Right forelimb (tissue), 1 donor: Measurements from ENCODE around the gene CAV2.

ENCODE experiments used
- DNase-seq: peaks from one replicate; pipeline ENCODE4 v3.0.0-alpha.2; 2018

CAV2 gene

DNA sequence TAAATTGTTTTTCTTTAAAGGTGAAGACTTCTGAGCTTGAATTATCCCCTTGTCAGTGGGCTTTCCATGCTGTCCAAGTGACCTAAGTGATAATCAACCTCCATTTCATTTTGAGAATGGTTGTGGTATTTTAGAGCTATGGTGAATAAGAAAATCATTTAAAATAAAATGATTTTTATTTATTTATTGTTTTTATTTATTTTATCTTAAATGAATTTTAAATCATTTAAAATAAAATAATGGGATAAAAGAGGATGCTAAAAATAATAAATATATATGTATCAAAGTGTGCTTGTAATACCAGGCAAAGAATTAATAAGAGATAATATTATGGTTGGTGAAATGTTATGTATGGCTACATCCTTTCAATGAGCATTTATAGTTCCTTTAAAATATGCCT lies 49.8 kb downstream of the CAV2 start:
- DNase-seq = no peak

DNA sequence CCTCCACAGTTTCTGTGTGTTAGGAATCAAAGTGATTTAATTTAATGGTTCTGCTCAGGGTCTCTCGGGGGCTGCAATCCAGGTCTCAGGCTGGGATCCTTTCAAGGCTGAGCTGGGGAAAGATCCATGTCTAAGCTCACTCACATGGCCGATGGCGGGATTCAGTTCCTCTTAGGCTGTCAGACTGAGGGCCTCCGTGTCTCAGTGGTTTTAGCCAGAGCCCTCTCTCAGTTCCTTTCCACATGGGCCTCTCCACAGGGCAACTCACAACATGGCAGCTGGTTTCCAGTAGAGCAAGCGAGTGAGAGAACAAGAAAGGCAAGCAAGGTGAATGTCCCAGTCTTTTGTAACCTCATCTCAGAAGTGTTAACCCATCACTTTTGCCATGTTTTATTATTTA lies 52.2 kb downstream of the CAV2 start:
- no peak for DNase-seq

GRCh38 chr7:116552602-116553001 lies 53.1 kb downstream of the CAV2 start:
- DNase-seq = no peak

DNA sequence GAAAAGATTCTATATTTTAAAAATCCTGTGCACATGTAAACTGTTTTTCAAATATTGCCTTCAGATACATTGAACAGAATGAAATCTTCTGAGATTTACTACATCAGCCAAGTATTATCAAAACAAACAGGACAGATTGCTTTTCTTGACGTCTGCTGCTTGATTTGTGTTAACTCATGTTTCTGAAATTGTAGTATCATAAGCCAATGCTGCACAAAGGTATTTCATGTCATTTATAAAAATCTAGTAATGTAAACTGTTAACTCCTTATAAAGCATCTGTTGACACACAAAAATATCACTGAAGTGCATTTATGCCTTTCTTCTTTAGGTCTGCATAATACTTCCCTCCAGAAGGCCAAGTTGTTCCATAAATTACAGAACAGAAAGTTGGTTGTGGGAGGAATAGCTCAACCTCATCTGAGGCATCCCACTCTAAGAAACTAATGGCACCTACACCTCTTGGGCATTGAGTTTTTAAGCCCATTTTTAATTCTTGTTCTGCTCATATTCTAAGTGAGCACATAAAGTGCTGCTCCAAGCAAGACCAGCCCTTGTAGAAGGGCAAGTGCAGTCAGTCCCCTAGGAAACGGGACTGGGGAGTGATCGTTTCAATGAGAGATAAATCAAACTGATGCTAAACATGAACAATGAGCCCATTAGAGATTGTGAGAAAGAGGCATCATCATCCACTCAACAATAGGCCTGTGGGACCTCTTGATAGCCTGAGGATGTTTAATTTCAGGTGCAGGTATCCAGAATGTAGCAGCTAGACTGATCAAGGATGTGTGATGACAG lies 53.8 kb downstream of the CAV2 start:
- DNase-seq = no peak

DNA sequence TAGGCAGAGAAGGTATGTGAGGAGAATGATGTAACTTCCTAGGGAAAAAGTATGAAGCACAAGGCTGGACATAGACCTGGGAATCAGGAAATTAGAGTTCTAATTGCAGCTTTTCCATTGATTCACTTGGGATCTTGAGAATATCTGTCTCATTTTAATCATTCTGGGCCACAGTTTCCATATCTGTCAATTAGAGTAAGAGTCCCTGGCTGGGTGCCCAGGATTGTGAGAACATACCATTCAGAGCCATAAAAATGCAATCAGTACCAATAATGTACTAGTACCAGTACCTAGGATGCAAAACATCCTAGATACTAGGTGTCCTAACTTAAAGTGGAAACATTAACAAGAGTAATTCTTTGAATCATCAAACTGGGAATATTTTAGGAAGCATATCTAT lies 54.9 kb downstream of the CAV2 start:
- no peak for DNase-seq

GRCh38 chr7:116554911-116555310 lies 55.4 kb downstream of the CAV2 start:
- no peak for DNase-seq

DNA sequence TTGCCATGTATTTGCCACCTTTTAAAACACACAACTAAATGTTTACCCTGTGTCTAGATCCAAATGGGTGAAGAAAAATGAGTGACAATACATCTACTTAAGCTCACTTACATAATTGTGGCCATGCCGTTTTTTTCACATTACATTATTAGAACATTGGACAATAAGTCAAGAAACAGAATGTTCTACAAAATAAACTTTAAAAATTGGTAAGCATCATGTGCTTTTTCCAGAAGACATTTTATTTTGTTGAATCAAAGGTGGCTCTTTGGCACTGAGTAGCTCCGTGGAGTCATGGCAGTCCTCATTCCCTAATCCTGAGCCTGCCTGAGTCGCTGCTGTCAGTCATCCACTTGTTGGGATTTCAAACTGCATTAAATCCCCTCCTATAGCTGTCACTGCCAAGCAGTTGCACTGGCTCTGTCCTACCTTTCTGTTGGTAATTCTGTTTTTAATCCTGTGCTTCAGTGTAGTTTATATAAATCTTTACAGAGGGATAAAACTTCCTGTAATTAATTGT lies 57.6 kb downstream of the CAV2 start:
- DNase-seq = no peak

DNA sequence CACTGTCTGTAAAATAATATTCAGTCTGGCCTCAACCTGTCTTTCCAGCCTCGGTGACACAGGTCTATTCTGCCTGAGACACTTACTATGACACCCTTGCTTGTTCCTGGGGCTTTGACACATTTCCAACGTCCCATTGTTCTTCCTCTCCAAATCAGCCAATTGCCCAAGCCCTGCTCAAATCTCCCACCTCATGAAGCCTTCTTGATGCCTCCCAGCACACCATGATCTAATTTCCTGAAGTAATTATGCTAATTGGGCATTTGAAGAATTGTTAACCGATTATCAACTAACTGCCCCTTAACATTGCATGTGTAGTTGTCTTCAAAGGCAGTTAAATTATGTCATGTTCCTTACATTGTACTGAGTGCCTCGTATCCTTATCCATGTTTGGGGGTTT lies 58.4 kb downstream of the CAV2 start:
- DNase-seq = no peak
